GM18861 (cell line): ENCODE data around the gene CTNNBL1.

Experiments used
- ATAC-seq: cut with Tn5 transposase; IDR thresholded peaks from one replicate; pipeline ENCODE4 v1.9.1; 2021; ENCODE audit not compliant: unreplicated experiment

The CTNNBL1 gene

DNA sequence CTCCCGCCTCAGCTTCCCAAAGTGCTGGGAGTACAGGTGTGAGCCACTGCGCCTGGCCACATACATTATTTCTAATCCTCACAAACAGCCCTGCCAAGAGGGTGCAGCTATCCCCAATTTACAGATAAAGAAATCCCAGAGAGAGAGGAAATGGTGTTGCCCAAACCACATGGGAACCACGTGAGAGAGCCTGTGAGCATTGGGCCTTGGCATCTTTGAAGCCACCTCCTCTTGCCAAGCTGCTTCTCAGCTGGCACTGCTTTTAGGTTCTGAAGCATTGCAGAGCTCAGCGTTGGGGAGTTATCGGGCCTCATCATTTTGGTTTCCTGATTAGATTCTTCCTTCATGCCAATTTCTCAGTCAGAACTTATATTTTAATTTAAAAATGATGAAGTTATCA, 80.3 kb downstream of the CTNNBL1 start:
- no peak for ATAC-seq

DNA sequence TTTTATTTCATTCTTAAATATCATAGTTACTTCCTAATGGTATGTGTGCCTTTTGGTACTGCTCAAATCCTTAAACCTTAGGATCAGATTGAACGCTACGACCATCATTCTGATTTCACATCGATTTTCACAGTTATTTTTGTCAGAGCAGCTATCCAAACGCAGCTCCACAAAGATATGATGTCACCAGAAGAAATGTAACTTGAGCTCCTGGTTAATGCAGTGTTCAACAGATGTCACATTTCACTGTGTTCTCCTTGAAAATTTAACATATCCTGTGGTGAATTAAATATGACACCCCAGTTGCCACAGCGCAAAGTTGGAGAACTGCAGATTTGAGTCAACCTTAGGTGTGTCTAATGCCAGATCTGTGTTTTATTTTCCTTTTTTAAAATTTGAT, 81.4 kb downstream of the CTNNBL1 start:
- ATAC-seq: no peak

DNA sequence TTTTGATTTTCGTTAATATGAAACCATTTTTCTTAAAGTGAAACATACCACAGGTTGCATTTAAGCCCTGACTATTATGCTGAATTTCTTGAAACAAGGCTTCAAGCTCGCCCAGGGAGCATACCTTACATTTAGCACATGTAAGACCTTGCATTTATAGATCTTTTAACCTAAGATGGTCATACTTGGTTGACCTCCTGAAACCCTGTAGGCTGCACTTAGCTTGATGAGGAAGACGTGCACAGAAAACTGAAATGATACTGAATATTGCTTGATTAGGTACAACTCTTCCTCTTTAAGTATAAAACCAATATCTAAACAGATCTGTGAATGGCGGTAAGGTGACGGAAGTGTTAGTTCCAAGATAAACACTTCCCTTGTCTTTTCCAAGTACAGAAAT, 82.2 kb downstream of the CTNNBL1 start:
- ATAC-seq: no peak

DNA sequence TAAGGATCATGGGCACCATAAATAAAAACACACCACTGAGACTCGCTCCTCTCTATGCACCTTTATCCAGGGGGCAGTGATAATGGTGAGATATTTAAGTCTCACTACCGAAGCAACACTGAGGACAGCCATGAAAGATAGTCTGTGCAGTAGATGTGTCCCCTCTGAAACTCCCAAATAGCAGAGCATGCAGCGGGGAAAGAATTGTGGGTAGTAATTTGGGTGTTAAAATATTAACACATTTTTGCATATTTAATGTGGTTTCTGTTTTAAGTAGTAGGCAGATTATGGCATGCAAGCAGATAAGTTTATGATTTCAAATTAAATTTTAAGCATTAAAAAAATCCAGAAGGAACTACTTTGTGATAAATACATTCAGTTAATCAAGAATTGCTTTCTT, 82.7 kb downstream of the CTNNBL1 start:
- ATAC-seq: no peak

GRCh38 chr20:37777012-37777950, 83.5 kb downstream of the CTNNBL1 start:
- ATAC-seq: no peak

GRCh38 chr20:37777988-37778659, 84.3 kb downstream of the CTNNBL1 start:
- ATAC-seq: no peak

- ATAC-seq: no peak
Measured at GRCh38 chr20:37781626-37782025, 87.8 kb downstream of the CTNNBL1 start.

DNA sequence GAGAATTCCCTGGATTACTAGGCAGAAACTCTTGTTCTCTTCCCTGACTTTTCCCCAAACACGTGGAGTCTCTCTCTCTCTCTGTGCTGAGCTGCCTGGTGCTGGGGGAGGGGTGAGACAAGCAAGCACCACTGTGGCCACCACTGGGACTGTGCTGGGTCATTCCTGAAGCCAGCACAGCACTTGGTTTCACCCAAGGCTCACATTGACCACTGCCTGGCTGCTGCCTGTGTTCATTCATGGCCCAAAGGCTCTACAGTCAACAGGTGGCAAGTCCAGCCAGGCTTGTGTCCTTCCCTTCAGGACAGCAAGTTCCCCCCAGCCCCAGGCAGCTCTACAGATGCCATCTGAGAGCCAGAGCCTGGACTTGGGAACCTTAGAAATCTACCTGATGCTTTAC, 92.2 kb downstream of the CTNNBL1 start:
- ATAC-seq: no peak

GRCh38 chr20:37789408-37789807, 95.6 kb downstream of the CTNNBL1 start:
- ATAC-seq: no peak

DNA sequence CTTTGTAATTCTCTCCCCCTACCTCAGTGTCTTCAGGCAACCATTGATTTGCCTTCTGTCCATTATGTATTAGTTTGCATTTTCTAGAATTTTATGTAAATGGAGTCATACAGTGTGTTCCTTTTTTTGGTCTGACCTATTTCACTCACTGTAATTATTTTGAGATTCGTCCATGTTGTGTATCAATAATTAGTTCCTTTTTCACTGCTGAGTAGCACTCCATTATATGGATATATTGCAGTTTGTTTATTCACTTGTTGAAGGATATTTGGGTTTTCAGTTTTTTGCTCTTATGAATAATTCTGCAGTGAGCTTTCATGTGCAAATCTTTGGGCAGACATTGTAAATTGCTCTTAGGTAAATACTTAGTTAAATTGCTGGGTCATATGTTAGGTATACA, 97.1 kb downstream of the CTNNBL1 start:
- ATAC-seq: no peak

DNA sequence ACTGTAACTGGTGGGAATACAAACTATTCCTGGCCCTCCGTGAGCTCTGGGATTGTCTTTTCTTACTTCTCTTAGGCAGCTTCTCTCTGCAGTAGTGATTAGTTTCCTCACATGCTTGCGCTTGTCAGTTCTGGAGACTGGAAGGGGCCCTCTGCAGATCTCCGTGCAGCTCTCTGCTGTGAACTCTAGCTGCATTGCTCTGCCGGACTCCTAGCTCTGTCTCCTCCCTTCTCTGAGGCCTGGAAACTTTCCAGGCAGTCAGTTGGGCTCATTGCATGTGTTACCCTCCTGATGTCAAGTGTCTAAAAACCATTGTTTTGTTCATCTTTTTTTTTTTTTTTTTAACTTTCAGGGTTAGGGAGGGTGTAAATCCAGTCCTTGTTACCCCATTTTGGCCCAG, 102.3 kb downstream of the CTNNBL1 start:
- no peak for ATAC-seq

GRCh38 chr20:37796733-37797132, 102.9 kb downstream of the CTNNBL1 start:
- no peak for ATAC-seq

DNA sequence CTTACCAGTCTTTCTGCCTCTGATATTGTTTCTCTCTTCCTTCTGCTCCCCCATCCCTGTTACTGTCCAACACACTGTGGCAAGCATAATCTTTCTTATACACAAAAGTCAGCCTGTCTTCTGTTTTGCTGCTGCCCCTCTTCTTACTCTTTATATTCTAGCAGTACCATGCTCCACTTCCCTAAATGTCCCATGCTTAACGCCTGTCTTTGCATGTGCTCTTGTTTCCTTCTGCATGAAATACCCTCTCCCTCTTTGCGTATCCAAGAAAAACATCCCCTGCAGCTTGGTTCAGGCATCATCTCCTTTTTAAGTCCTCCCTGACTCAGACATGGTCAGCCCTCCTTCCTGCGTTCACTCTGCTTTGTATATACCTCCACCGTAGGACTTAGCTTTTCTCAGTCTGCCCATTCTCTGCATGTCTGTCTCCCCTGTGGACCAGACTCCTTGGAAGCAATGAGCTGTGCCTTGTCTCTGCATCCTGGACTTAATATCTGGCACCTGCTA, 103.9 kb downstream of the CTNNBL1 start:
- no peak for ATAC-seq

GRCh38 chr20:37798312-37798711, 104.5 kb downstream of the CTNNBL1 start:
- no peak for ATAC-seq

- no peak for ATAC-seq
Measured at GRCh38 chr20:37800618-37801017, 106.8 kb downstream of the CTNNBL1 start.

DNA sequence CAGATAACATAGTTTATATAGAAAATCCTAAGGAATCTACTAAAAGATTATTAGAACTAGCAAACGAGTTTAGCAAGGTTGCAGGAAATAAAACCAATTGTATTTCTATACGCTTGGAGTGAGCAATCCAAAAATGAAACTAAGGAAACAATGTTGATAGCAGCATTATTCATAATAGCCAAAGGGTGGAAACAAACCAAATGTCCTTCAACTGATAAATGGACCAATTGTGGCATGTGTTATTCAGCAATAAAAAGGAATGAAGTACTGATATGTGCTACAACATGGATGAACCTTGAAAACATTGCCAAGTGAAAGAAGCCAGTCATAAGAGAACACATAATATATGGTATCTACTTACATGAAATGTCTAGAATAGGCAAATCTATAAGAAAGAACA, 108.1 kb downstream of the CTNNBL1 start:
- no peak for ATAC-seq

DNA sequence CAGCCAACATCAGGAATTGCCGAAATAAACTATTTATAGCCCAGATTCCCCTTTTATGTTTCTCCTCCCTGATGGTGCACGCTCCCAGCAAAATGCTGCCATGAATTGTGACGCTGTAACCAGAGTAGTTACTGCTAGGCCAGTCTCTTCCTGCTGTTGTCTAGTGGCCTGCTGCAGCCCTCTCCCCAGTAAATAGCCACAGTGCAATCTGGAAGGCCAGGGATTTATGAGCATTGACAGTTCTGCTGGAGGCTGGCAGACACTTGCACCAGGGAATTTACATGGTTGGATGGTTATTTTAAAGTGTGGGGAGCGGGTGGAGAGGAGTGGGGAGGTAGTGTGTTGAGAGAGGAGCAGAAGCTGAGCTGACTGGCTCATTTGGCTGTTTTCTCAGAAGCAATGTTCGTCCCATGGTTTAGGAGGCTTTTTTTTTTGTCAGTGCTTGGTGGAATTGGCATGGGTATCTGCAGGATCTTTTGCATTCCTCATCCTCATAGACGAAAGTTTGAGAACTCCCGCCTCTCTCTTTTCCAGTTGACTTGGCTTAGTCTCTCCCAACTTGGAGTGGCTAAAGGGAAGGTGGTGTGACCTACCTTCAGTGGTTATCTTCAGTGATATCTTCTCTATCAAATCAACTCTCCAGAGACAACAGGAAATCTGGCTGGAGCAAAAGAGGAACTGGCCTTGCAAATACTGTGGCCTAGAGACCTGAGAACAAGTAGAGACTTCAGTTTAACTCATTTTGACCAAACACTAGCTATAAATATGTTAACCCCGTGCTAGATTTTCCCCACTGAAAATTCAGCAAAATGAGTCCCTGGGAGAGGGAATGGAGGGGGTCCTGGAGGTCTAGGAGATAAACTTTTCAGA, 109.8 kb downstream of the CTNNBL1 start:
- peak; percentile 54 for ATAC-seq

GRCh38 chr20:37804584-37805566, 111.0 kb downstream of the CTNNBL1 start:
- ATAC-seq: peak; percentile 61

DNA sequence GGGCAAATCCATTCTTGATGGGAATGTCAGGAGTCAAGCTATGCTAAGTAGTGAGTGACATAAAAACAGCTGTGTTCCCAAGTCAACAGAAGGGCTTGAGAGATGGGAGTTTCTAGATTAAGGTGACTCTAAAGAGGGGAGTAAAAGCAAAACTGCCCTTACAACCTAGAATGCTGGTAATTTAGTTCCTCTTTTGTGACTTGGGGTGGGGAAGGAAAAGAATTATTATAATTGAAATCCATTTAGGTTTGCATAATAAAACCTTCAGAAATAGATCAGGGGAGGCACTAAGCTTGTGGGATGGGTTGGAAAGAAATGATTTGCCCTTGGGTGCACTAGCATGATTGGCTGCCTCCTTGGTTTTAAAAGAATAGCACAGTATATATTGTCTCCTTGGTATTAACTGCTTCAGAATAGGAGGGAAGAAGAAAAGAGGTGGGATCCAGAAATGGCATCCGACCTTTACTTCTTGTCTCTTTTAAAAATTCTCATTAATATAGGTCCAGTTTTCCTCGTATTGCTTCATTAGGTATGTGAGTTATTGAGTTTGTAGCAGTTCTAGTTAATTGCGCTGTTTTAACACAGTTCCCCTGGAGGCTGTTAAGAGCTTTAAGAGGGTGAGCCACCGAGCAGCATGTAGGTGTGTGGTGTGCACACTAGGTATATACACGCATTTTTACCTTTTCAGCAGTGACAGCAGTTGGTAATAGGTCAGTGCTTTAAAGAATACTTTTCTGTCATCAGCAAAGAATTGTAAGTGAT, 113.8 kb downstream of the CTNNBL1 start:
- no peak for ATAC-seq
